HepG2 (cell line): ENCODE data around the gene SAMD14. TPM values are rescaled to one million over a fixed set of nuclear protein-coding genes. Genes with fewer than 3 reads are reported as not detected.
A peak's percentile ranks its signal among the peaks of the same experiment; 100 is the strongest.

Experiments
- ATM ChIP-seq: fragments of 450-650 bp; IDR thresholded peaks from 2 replicates; pipeline ENCODE4 v1.7.1; 2017; ENCODE audit warnings: mild to moderate bottlenecking, borderline replicate concordance
- BCL3 ChIP-seq: sonication (generic); formaldehyde crosslinking; IDR thresholded peaks from 2 replicates; pipeline ENCODE4 v1.5.1; 2020; ENCODE audit warnings: mild to moderate bottlenecking, missing genetic modification reagents, moderate library complexity
- GPBP1L1 ChIP-seq: sonication (generic); formaldehyde crosslinking; IDR thresholded peaks from 2 replicates; pipeline ENCODE4 v1.5.0; 2020; ENCODE audit warnings: mild to moderate bottlenecking, missing genetic modification reagents
- MAZ ChIP-seq, 2 experiments: sonication (generic) in 1 of 2; formaldehyde crosslinking in 1 of 2; IDR thresholded peaks; 2 replicates each; pipeline versions ENCODE4 v1.5.0 to v1.6.1; 2012 to 2020; ENCODE audit warnings: low read depth in 2 of 2, mild to moderate bottlenecking in 2 of 2, borderline replicate concordance in 1 of 2, improper control_type of control experiment in 1 of 2, low read length in 1 of 2, missing genetic modification reagents in 1 of 2, moderate library complexity in 1 of 2
- STAT5B ChIP-seq: sonication (generic); formaldehyde crosslinking; IDR thresholded peaks from 2 replicates; pipeline ENCODE4 v1.4.0; 2020; ENCODE audit warnings: missing genetic modification reagents
- TCF7 ChIP-seq: sonication (generic); IDR thresholded peaks from 2 replicates; pipeline ENCODE4 v1.6.1; 2016; ENCODE audit warnings: antibody characterized with exemption, low read depth
- TCF7L2 ChIP-seq: IDR thresholded peaks from 2 replicates; pipeline ENCODE4 v1.6.1; 2011; ENCODE audit warnings: mild to moderate bottlenecking, low read depth, low read length, moderate library complexity
- ZFAT ChIP-seq: sonication (generic); formaldehyde crosslinking; conservative IDR thresholded peaks from 2 replicates; pipeline ENCODE4 v1.8.1; 2023; ENCODE audit warnings: missing genetic modification reagents, inconsistent platforms
- ZNF512B ChIP-seq: sonication (generic); formaldehyde crosslinking; IDR thresholded peaks from 2 replicates; pipeline ENCODE4 v1.5.1; 2020; ENCODE audit warnings: missing genetic modification reagents, mild to moderate bottlenecking, borderline replicate concordance
- ZNF678 ChIP-seq: sonication (generic); formaldehyde crosslinking; IDR thresholded peaks from 2 replicates; pipeline ENCODE4 v1.4.0; 2020; ENCODE audit warnings: mild to moderate bottlenecking, missing genetic modification reagents
- polyA plus RNA-seq, 8 experiments: library from polyadenylated mRNA; depleted of rRNA in 3 of 8; stranded (reverse) in 7 of 8; unstranded in 1 of 8; fragments of >200 nt; fragmentation: Illumina TruSeq in 4 of 8; extraction: Trizol in 4 of 8; gene quantifications; 2 replicates each; pipeline versions ENCODE4 v1.2.1 to v1.2.3, GENCODE V29; 2011 to 2016; ENCODE audit warnings: low read depth in 4 of 8, missing spikeins in 1 of 8, mixed read lengths in 1 of 8; ENCODE audit not compliant: insufficient read depth in 1 of 8
- total RNA-seq, 5 experiments: library from RNA; depleted of rRNA; stranded (reverse); fragments of >200 nt; fragmentation: Illumina TruSeq; extraction: Trizol; gene quantifications; 2 replicates each; pipeline ENCODE4 v1.2.3, GENCODE V29; 2016; ENCODE audit warnings: low read depth in 1 of 5
- TF ChIP-seq, protein P1 (sequence below), 2 experiments: IDR thresholded peaks; 2 replicates each; pipeline ENCODE4 v1.6.1; 2011 to 2012; ENCODE audit warnings: low read length in 2 of 2, borderline replicate concordance in 1 of 2, low read depth in 1 of 2, mild to moderate bottlenecking in 1 of 2, moderate library complexity in 1 of 2
- TF ChIP-seq, protein P2 (sequence below): sonication (generic); formaldehyde crosslinking; IDR thresholded peaks from 2 replicates; pipeline ENCODE4 v1.8.0; 2022; ENCODE audit warnings: missing genetic modification reagents, mild to moderate bottlenecking, moderate library complexity, borderline replicate concordance

Gene SAMD14
- total and polyA plus RNA-seq, 2 of the 13 experiments (the other 11 are each of a cell fraction or from before 2014, with no cell fraction given): 0.07 to 0.22 TPM

DNA sequence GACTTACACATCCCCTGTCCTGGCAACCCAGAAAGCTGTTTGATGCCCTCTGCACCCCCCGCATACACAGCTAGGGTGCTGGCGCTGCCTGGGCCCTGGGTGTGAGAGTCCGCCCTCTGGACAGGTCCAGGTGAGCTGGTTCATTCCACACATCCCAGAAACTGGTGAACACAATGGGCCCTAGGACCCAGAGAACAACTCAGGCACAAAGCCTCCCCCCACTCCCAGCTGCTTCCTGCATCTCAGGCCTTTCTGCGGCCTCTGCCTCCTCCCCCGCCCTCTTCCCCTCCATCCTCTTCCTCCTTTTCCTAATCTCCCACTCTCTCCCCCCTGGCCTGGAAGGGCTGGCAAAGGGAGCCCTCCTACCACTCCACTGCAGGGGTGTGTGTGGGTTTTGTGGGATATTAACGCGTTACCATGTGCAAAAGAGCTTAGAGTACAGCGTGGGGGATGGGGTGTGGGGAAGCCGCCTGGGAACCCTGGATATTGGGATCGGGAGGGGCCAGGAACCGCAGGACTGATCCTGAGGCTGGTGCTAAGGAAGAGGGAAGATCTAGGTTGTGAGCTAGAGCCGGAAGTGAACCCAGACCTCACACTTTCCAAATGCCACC lies 22.1 kb upstream of the SAMD14 start (continued):
- no peak for TF ChIP-seq ATM
- TF ChIP-seq ZNF512B (CRISPR knock-in tag): no peak
- TF ChIP-seq, protein P1, sequence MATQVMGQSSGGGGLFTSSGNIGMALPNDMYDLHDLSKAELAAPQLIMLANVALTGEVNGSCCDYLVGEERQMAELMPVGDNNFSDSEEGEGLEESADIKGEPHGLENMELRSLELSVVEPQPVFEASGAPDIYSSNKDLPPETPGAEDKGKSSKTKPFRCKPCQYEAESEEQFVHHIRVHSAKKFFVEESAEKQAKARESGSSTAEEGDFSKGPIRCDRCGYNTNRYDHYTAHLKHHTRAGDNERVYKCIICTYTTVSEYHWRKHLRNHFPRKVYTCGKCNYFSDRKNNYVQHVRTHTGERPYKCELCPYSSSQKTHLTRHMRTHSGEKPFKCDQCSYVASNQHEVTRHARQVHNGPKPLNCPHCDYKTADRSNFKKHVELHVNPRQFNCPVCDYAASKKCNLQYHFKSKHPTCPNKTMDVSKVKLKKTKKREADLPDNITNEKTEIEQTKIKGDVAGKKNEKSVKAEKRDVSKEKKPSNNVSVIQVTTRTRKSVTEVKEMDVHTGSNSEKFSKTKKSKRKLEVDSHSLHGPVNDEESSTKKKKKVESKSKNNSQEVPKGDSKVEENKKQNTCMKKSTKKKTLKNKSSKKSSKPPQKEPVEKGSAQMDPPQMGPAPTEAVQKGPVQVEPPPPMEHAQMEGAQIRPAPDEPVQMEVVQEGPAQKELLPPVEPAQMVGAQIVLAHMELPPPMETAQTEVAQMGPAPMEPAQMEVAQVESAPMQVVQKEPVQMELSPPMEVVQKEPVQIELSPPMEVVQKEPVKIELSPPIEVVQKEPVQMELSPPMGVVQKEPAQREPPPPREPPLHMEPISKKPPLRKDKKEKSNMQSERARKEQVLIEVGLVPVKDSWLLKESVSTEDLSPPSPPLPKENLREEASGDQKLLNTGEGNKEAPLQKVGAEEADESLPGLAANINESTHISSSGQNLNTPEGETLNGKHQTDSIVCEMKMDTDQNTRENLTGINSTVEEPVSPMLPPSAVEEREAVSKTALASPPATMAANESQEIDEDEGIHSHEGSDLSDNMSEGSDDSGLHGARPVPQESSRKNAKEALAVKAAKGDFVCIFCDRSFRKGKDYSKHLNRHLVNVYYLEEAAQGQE (IDR thresholded peaks at IDR 0.05; ENCODE audit: borderline replicate concordance in 1 of 2, low read depth in 1 of 2, low read length in 2 of 2): no peak
- no peak for TF ChIP-seq BCL3 (CRISPR knock-in tag)
- no peak for TF ChIP-seq TCF7L2
- TF ChIP-seq GPBP1L1 (CRISPR knock-in tag): no peak
- peak; percentile 65; the same call in 1 of the 2 replicates for TF ChIP-seq MAZ (IDR thresholded peaks at IDR 0.05; ENCODE audit: borderline replicate concordance, low read depth, low read length)
- TF ChIP-seq MAZ (CRISPR knock-in tag; IDR thresholded peaks at IDR 0.05; ENCODE audit: low read depth): peak; percentile 85
- TF ChIP-seq, protein P2, sequence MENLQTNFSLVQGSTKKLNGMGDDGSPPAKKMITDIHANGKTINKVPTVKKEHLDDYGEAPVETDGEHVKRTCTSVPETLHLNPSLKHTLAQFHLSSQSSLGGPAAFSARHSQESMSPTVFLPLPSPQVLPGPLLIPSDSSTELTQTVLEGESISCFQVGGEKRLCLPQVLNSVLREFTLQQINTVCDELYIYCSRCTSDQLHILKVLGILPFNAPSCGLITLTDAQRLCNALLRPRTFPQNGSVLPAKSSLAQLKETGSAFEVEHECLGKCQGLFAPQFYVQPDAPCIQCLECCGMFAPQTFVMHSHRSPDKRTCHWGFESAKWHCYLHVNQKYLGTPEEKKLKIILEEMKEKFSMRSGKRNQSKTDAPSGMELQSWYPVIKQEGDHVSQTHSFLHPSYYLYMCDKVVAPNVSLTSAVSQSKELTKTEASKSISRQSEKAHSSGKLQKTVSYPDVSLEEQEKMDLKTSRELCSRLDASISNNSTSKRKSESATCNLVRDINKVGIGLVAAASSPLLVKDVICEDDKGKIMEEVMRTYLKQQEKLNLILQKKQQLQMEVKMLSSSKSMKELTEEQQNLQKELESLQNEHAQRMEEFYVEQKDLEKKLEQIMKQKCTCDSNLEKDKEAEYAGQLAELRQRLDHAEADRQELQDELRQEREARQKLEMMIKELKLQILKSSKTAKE (CRISPR knock-in tag): no peak
- no peak for TF ChIP-seq ZFAT (CRISPR knock-in tag)
- TF ChIP-seq STAT5B (CRISPR knock-in tag): 0 out of 2 replicates have a peak, but pooled peaks have one; percentile 49
- no peak for TF ChIP-seq TCF7
- no peak for TF ChIP-seq ZNF678 (CRISPR knock-in tag)
